Kidney (tissue), 14 donors: ENCODE measurements around the gene TUBGCP5. TPM values are rescaled to one million over a fixed set of nuclear protein-coding genes. Genes with fewer than 3 reads are reported as not detected.

Experiments used
- DNase-seq, 5 donors: peaks; one replicate each; pipeline ENCODE4 v3.0.0-alpha.2; 2013 to 2020
- FAIRE-seq: peaks from 2 replicates; lab custom pipeline; 2012; peaks lifted over from hg19 to GRCh38; lab: Jason Lieb, UNC
- H3K27ac ChIP-seq, 2 donors: one replicate each; pipeline ENCODE4 v1.7.0; 2013; ENCODE audit warnings: low read depth in 2 of 2, low read length in 2 of 2, inconsistent platforms in 1 of 2
- H3K27me3 ChIP-seq: one replicate; pipeline ENCODE4 v1.7.1; 2013; ENCODE audit warnings: low read length, inconsistent platforms; ENCODE audit not compliant: control insufficient read depth, insufficient read depth
- H3K36me3 ChIP-seq, 3 donors: one replicate each; pipeline versions ENCODE4 v1.7.0 to v1.7.1; 2013; ENCODE audit warnings: low read length in 3 of 3, control low read depth in 1 of 3, inconsistent platforms in 1 of 3; ENCODE audit not compliant: insufficient read depth in 3 of 3, control insufficient read depth in 2 of 3
- H3K4me1 ChIP-seq, 3 donors: one replicate each; pipeline versions ENCODE4 v1.7.0 to v1.7.1; 2013; ENCODE audit warnings: low read length in 3 of 3, inconsistent platforms in 1 of 3, low read depth in 1 of 3; ENCODE audit not compliant: control insufficient read depth in 2 of 3, insufficient read depth in 2 of 3
- H3K4me3 ChIP-seq, 3 donors: one replicate each; pipeline versions ENCODE4 v1.7.0 to v1.8.1; 2013; ENCODE audit warnings: low read length in 3 of 3, control low read depth in 1 of 3, inconsistent platforms in 1 of 3
- H3K9ac ChIP-seq, 3 donors: one replicate each; pipeline versions ENCODE4 v1.7.0 to v1.7.1; 2013; ENCODE audit warnings: low read length in 3 of 3, control low read depth in 1 of 3, inconsistent platforms in 1 of 3
- H3K9me3 ChIP-seq, 3 donors: one replicate each; pipeline versions ENCODE4 v1.7.0 to v1.7.1; 2013; ENCODE audit warnings: low read length in 3 of 3, control low read depth in 1 of 3, inconsistent platforms in 1 of 3; ENCODE audit not compliant: control insufficient read depth in 2 of 3, insufficient read depth in 1 of 3
- intact Hi-C: fragments of 100-400 bp; cut with DNase I; formaldehyde crosslinking; loops from one replicate; pipeline ENCODE4 v1.11.1; 2022
- polyA plus RNA-seq: library from polyadenylated mRNA; stranded (reverse); fragments of 350-450 nt; fragmentation: Illumina TruSeq; extraction: RNeasy Lipid Tissue Mini Kit (QIAGEN cat#74804); gene quantifications from one replicate; pipeline ENCODE4 v1.2.3, GENCODE V29; 2014; ENCODE audit warnings: low read depth, low replicate concordance; ENCODE audit not compliant: insufficient read depth
- total RNA-seq: library from RNA; stranded (reverse); fragmentation: NEBNext Ultra II Directional; extraction: Animal tissue kit (Norgen Biotek cat#: 25700); gene quantifications from one replicate; pipeline ENCODE4 v1.2.1, GENCODE V29; 2021
- TF ChIP-seq, protein P1 (sequence below): IDR thresholded peaks from 3 replicates; pipeline ENCODE4 v1.5.1; 2012; ENCODE audit warnings: mild to moderate bottlenecking, moderate library complexity, borderline replicate concordance; ENCODE audit not compliant: insufficient read depth; ENCODE audit errors: extremely low read depth
- donor health status: control.
- donor health status: control.
- donor health status: control.
- donor health status: control.
- donor health status: control.
- donor health status: DM: yes; HTN: yes; CAD: no.
- donor health status: Normal renal cell carcinoma (clear cell type).

The TUBGCP5 gene
- total and polyA plus RNA-seq, 2 donors from 2014 or later: 4.7 to 19.1 TPM

DNA sequence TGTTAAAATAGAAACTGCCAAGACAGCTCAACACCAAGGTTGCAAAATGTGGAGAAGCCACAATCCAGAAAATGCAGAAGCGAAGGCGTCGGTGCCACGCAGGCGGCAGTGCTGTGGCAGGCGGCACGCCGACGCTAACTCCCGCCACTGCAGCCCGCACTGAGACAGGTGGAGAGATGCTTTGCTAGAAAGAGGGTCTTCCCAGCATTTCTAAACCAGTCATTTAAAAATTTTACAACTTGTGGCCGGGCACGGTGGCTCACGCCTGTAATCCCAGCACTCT is 82.5 kb downstream of the TUBGCP5 start:
- no peak overlapping the region for H3K9ac ChIP-seq
- no peak overlapping the region for H3K4me3 ChIP-seq
- H3K27ac ChIP-seq: no peak overlapping the region
- H3K36me3 ChIP-seq: no peaks in the 10 kb centered on the region
- H3K4me1 ChIP-seq: peaks cover 0 to 22% (median 10%) of the 10 kb centered on the region in 3 donors
- intact Hi-C loops: loop anchor here (10.0 kb wide), 1 partner anchor 78 kb away; the partner anchor contains the start of gene TUBGCP5
- DNase-seq (no peak), FAIRE-seq (no peak)
- no peaks in the 10 kb centered on the region for H3K9me3 ChIP-seq
- TF ChIP-seq, protein P1, sequence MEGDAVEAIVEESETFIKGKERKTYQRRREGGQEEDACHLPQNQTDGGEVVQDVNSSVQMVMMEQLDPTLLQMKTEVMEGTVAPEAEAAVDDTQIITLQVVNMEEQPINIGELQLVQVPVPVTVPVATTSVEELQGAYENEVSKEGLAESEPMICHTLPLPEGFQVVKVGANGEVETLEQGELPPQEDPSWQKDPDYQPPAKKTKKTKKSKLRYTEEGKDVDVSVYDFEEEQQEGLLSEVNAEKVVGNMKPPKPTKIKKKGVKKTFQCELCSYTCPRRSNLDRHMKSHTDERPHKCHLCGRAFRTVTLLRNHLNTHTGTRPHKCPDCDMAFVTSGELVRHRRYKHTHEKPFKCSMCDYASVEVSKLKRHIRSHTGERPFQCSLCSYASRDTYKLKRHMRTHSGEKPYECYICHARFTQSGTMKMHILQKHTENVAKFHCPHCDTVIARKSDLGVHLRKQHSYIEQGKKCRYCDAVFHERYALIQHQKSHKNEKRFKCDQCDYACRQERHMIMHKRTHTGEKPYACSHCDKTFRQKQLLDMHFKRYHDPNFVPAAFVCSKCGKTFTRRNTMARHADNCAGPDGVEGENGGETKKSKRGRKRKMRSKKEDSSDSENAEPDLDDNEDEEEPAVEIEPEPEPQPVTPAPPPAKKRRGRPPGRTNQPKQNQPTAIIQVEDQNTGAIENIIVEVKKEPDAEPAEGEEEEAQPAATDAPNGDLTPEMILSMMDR: no peak
- H3K27me3 ChIP-seq: no peaks in the 10 kb centered on the region

DNA sequence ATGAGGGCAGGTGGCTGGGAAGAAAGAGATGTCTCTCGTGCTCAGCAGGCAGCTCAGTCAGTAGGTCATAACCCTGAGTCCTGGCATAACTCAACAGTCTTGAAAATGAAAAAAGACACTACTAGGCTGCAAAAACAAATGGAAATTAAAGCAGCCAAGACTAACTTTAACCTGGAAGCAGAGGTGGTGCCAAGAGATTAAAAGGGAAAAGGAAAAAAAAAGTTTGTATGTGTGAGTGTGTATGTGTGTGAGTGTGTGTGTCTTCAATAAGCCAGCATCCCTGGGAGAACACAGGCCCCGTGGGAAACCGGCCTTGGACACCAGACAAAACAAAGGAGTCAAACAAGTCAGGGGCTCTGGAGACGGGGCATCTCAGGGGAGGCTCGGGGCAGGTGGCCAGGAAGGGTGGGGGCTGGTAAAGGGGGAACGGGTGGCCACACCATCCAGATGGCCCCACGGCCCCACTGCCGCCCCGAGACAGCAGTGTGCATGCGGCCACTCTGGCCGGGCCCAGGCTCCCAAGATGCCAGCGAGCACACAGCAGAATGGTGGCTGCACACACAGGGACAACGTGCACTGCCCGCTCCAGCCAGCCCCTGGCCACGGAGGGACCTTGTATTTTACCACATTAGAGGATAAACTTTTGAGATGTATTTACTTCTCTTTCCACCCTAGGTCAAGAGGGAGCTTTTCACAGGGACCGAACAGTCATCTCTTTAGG is 83.0 kb downstream of the TUBGCP5 start:
- Histone ChIP-seq H3K9ac (no peak overlapping the region), H3K9me3 (no peaks in the 10 kb centered on the region), H3K4me1 (peaks cover 0 to 22% (median 10%) of the 10 kb centered on the region in 3 donors), H3K27ac (no peak overlapping the region), H3K36me3 (no peaks in the 10 kb centered on the region), H3K27me3 (no peaks in the 10 kb centered on the region), H3K4me3 (no peak overlapping the region)
- FAIRE-seq (no peak), DNase-seq (no peak)
- TF ChIP-seq, protein P1: no peak
- intact Hi-C loops: loop anchor here (10.0 kb wide), 1 partner anchor 78 kb away; the partner anchor contains the start of gene TUBGCP5

DNA sequence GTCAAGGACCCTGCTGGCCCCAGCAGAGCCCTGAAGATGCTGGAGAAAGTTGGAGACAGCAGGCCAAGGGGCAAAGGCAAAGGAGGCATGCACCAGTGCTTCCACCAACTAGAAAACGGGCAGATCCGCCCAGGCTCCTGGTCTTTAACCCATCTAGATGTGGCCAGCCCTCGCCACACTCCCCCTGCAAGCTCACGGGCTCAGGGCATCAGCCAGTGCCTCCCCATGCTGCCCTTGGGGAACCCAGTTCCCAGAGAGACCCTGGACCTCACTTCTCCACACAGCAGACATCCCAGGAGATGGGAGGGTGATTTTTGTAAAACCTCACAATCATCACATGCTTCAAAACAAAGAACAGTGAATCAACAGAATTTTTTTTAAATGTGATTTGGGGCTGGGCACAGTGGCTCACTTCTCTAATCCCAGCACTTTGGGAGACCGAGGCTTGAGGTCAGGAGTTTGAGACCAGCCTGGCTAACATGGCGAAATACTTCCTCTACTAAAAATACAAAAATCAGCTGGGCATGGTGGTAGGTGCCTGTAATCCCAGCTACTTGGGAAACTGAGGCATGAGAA is 83.7 kb downstream of the TUBGCP5 start:
- intact Hi-C loops: loop anchor here (10.0 kb wide), 1 partner anchor 79 kb away; the partner anchor contains the start of gene TUBGCP5
- Histone ChIP-seq H3K36me3 (no peaks in the 10 kb centered on the region), H3K9ac (no peak overlapping the region), H3K27ac (no peak overlapping the region), H3K27me3 (no peaks in the 10 kb centered on the region), H3K9me3 (no peaks in the 10 kb centered on the region), H3K4me3 (no peak overlapping the region), H3K4me1 (peaks cover 0 to 22% (median 10%) of the 10 kb centered on the region in 3 donors)
- FAIRE-seq (no peak), DNase-seq (no peak)
- TF ChIP-seq, protein P1: no peak
